ENCODE measurements around the gene ATP8B3. TPM values are rescaled to one million over a fixed set of nuclear protein-coding genes. Genes with fewer than 3 reads are reported as not detected.
A peak's percentile ranks its signal among the peaks of the same experiment; 100 is the strongest.

ATP8B3 gene
- total RNA-seq, 1 experiment from 2014 or later: 1.0 TPM

- Histone ChIP-seq H3K79me2 (ENCODE audit: low read length) (peaks cover 68% of the 10 kb centered on the region), H2AFZ (ENCODE audit: low read length) (no peak overlapping the region), H3K27me3 (ENCODE audit: low read length) (no peaks in the 10 kb centered on the region), H3K36me3 (ENCODE audit: insufficient read depth, low read length) (peaks cover 3% of the 10 kb centered on the region; the same call in 1 of the 2 replicates), H3K4me3 (ENCODE audit: low read length) (peak overlapping the region; percentile 100), H3K4me2 (ENCODE audit: low read depth, low read length, poor library complexity, severe bottlenecking) (peak overlapping the region; percentile 99), H3K9ac (ENCODE audit: low read length) (peak overlapping the region; percentile 92), H3K27ac (ENCODE audit: low read length) (peak overlapping the region; percentile 93), H3K9me3 (ENCODE audit: low read length) (no peaks in the 10 kb centered on the region), H4K20me1 (ENCODE audit: insufficient read depth, low read depth, low read length) (peaks cover 47% of the 10 kb centered on the region), H3K9me2 (replicated peaks; ENCODE audit: insufficient read depth, low read length) (no peaks in the 10 kb centered on the region), H3K4me1 (ENCODE audit: low read length) (peaks cover 15% of the 10 kb centered on the region)
- DNase-seq: no peak
These were observed 35.2 kb upstream of the ATP8B3 start for GRCh38 chr19:1847348-1847683.

- H3K9me3 ChIP-seq (ENCODE audit: low read length): no peaks in the 10 kb centered on the region
- peaks cover 3% of the 10 kb centered on the region; the same call in 1 of the 2 replicates for H3K36me3 ChIP-seq (ENCODE audit: insufficient read depth, low read length)
- H3K79me2 ChIP-seq (ENCODE audit: low read length): peaks cover 71% of the 10 kb centered on the region
- no peak for DNase-seq
- H3K27ac ChIP-seq (ENCODE audit: low read length): no peak overlapping the region
- H3K4me3 ChIP-seq (ENCODE audit: low read length): peak overlapping the region; percentile 100
- H3K9ac ChIP-seq (ENCODE audit: low read length): peak overlapping the region; percentile 92
- peak overlapping the region; percentile 99 for H3K4me2 ChIP-seq (ENCODE audit: low read depth, low read length, poor library complexity, severe bottlenecking)
- H2AFZ ChIP-seq (ENCODE audit: low read length): no peak overlapping the region
- H3K4me1 ChIP-seq (ENCODE audit: low read length): peaks cover 15% of the 10 kb centered on the region
- no peaks in the 10 kb centered on the region for H3K27me3 ChIP-seq (ENCODE audit: low read length)
- no peaks in the 10 kb centered on the region for H3K9me2 ChIP-seq (replicated peaks; ENCODE audit: insufficient read depth, low read length)
- H4K20me1 ChIP-seq (ENCODE audit: insufficient read depth, low read depth, low read length): peaks cover 51% of the 10 kb centered on the region
These were observed 34.6 kb upstream of the ATP8B3 start for GRCh38 chr19:1846517-1847204.

DNA sequence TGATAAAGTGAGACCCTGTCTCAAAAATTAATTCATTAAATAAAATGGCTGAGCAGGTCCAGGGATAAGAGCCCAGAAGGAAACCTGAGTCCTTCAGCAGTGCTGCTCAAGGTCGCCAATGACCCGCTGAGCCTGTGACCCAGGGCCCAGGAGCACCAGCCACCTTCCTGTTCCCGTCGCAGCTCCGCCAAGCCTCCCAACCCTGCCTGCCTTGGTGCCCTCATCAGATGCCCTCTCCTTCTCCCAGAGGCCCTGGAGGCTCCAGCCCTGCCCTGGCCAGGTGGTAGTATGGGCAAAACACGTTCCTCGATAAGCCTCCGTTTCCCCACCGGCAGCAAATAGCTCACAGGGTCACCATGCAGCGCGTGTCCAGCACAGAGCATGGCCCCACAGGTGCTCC, 33.6 kb upstream of the ATP8B3 start:
- Histone ChIP-seq H3K4me1 (ENCODE audit: low read length) (peaks cover 15% of the 10 kb centered on the region), H3K9ac (ENCODE audit: low read length) (no peak overlapping the region; the same call in 1 of the 2 replicates)
- DNase-seq: no peak

GRCh38 chr19:1845125-1845515, 33.0 kb upstream of the ATP8B3 start:
- no peaks in the 10 kb centered on the region for H3K9me3 ChIP-seq (ENCODE audit: low read length)
- H3K9me2 ChIP-seq (replicated peaks; ENCODE audit: insufficient read depth, low read length): no peaks in the 10 kb centered on the region
- no peak overlapping the region for H3K4me2 ChIP-seq (ENCODE audit: low read depth, low read length, poor library complexity, severe bottlenecking)
- no peak overlapping the region for H3K27ac ChIP-seq (ENCODE audit: low read length)
- DNase-seq: no peak
- H3K9ac ChIP-seq (ENCODE audit: low read length): no peak overlapping the region
- H2AFZ ChIP-seq (ENCODE audit: low read length): no peak overlapping the region
- peaks cover 65% of the 10 kb centered on the region for H4K20me1 ChIP-seq (ENCODE audit: insufficient read depth, low read depth, low read length)
- peaks cover 15% of the 10 kb centered on the region for H3K4me1 ChIP-seq (ENCODE audit: low read length)
- H3K79me2 ChIP-seq (ENCODE audit: low read length): peaks cover 80% of the 10 kb centered on the region
- H3K36me3 ChIP-seq (ENCODE audit: insufficient read depth, low read length): 0 out of 2 replicates have a peak, but pooled peaks cover 3% of the 10 kb centered on the region
- H3K27me3 ChIP-seq (ENCODE audit: low read length): no peaks in the 10 kb centered on the region
- H3K4me3 ChIP-seq (ENCODE audit: low read length): no peak overlapping the region

More for the DNA sequence above, 33.6 kb upstream of the ATP8B3 start:
- Histone ChIP-seq H3K79me2 (ENCODE audit: low read length) (peaks cover 75% of the 10 kb centered on the region), H2AFZ (ENCODE audit: low read length) (no peak overlapping the region), H4K20me1 (ENCODE audit: insufficient read depth, low read depth, low read length) (peaks cover 60% of the 10 kb centered on the region), H3K4me3 (ENCODE audit: low read length) (no peak overlapping the region), H3K27ac (ENCODE audit: low read length) (no peak overlapping the region), H3K36me3 (ENCODE audit: insufficient read depth, low read length) (0 out of 2 replicates have a peak, but pooled peaks cover 3% of the 10 kb centered on the region), H3K9me2 (replicated peaks; ENCODE audit: insufficient read depth, low read length) (no peaks in the 10 kb centered on the region), H3K9me3 (ENCODE audit: low read length) (no peaks in the 10 kb centered on the region), H3K4me2 (ENCODE audit: low read depth, low read length, poor library complexity, severe bottlenecking) (no peak overlapping the region), H3K27me3 (ENCODE audit: low read length) (no peaks in the 10 kb centered on the region)

GRCh38 chr19:1844513-1845124, 32.5 kb upstream of the ATP8B3 start:
- Histone ChIP-seq H2AFZ (ENCODE audit: low read length) (no peak overlapping the region), H3K9me2 (replicated peaks; ENCODE audit: insufficient read depth, low read length) (no peaks in the 10 kb centered on the region), H3K4me2 (ENCODE audit: low read depth, low read length, poor library complexity, severe bottlenecking) (no peak overlapping the region), H3K4me3 (ENCODE audit: low read length) (no peak overlapping the region), H3K27me3 (ENCODE audit: low read length) (no peaks in the 10 kb centered on the region), H3K4me1 (ENCODE audit: low read length) (peaks cover 15% of the 10 kb centered on the region), H3K79me2 (ENCODE audit: low read length) (peaks cover 85% of the 10 kb centered on the region), H3K27ac (ENCODE audit: low read length) (no peak overlapping the region), H3K9me3 (ENCODE audit: low read length) (no peaks in the 10 kb centered on the region), H3K9ac (ENCODE audit: low read length) (no peak overlapping the region), H4K20me1 (ENCODE audit: insufficient read depth, low read depth, low read length) (peaks cover 70% of the 10 kb centered on the region), H3K36me3 (ENCODE audit: insufficient read depth, low read length) (0 out of 2 replicates have a peak, but pooled peaks cover 3% of the 10 kb centered on the region)
- DNase-seq: no peak

GRCh38 chr19:1843646-1844394, 31.7 kb upstream of the ATP8B3 start:
- no peaks in the 10 kb centered on the region for H3K27me3 ChIP-seq (ENCODE audit: low read length)
- DNase-seq: no peak
- peaks cover 15% of the 10 kb centered on the region for H3K4me1 ChIP-seq (ENCODE audit: low read length)
- no peak overlapping the region for H3K27ac ChIP-seq (ENCODE audit: low read length)
- peaks cover 91% of the 10 kb centered on the region for H3K79me2 ChIP-seq (ENCODE audit: low read length)
- no peak overlapping the region for H3K4me2 ChIP-seq (ENCODE audit: low read depth, low read length, poor library complexity, severe bottlenecking)
- no peak overlapping the region for H2AFZ ChIP-seq (ENCODE audit: low read length)
- peaks cover 75% of the 10 kb centered on the region for H4K20me1 ChIP-seq (ENCODE audit: insufficient read depth, low read depth, low read length)
- no peak overlapping the region for H3K9ac ChIP-seq (ENCODE audit: low read length)
- no peaks in the 10 kb centered on the region for H3K9me2 ChIP-seq (replicated peaks; ENCODE audit: insufficient read depth, low read length)
- H3K9me3 ChIP-seq (ENCODE audit: low read length): no peaks in the 10 kb centered on the region
- 0 out of 2 replicates have a peak, but pooled peaks cover 3% of the 10 kb centered on the region for H3K36me3 ChIP-seq (ENCODE audit: insufficient read depth, low read length)
- no peak overlapping the region for H3K4me3 ChIP-seq (ENCODE audit: low read length)

GRCh38 chr19:1843116-1843515, 31.0 kb upstream of the ATP8B3 start:
- no peak for DNase-seq
- Histone ChIP-seq H3K27me3 (ENCODE audit: low read length) (no peaks in the 10 kb centered on the region), H3K9me3 (ENCODE audit: low read length) (no peaks in the 10 kb centered on the region), H3K79me2 (ENCODE audit: low read length) (peaks cover 95% of the 10 kb centered on the region), H3K4me1 (ENCODE audit: low read length) (peaks cover 15% of the 10 kb centered on the region), H4K20me1 (ENCODE audit: insufficient read depth, low read depth, low read length) (peaks cover 79% of the 10 kb centered on the region), H3K4me2 (ENCODE audit: low read depth, low read length, poor library complexity, severe bottlenecking) (no peak overlapping the region), H3K9me2 (replicated peaks; ENCODE audit: insufficient read depth, low read length) (no peaks in the 10 kb centered on the region), H3K4me3 (ENCODE audit: low read length) (no peak overlapping the region), H3K9ac (ENCODE audit: low read length) (no peak overlapping the region), H3K36me3 (ENCODE audit: insufficient read depth, low read length) (0 out of 2 replicates have a peak, but pooled peaks cover 3% of the 10 kb centered on the region), H3K27ac (ENCODE audit: low read length) (no peak overlapping the region), H2AFZ (ENCODE audit: low read length) (no peak overlapping the region)
